ENCODE data around the gene NTNG1.

NTNG1 gene

DNA sequence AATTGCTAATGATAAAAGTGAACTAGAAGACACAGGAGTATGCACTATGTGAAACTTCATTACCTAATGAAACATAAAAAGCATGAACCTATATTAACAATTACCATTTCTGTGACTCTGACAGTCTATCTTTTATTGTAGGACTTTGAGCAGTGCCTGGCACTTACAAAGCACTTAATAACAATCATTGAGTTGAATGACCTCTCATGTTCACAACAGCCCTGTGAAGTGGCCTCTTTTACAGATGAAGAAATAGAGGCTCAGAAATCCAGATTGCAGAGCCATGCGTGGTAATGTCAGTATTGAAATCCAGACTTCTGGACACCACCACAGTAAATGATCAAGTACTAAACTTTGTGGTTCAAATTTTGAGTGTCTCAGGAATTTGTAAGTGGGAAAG, 326.4 kb downstream of the NTNG1 start:
- TF ChIP-seq, protein P1, sequence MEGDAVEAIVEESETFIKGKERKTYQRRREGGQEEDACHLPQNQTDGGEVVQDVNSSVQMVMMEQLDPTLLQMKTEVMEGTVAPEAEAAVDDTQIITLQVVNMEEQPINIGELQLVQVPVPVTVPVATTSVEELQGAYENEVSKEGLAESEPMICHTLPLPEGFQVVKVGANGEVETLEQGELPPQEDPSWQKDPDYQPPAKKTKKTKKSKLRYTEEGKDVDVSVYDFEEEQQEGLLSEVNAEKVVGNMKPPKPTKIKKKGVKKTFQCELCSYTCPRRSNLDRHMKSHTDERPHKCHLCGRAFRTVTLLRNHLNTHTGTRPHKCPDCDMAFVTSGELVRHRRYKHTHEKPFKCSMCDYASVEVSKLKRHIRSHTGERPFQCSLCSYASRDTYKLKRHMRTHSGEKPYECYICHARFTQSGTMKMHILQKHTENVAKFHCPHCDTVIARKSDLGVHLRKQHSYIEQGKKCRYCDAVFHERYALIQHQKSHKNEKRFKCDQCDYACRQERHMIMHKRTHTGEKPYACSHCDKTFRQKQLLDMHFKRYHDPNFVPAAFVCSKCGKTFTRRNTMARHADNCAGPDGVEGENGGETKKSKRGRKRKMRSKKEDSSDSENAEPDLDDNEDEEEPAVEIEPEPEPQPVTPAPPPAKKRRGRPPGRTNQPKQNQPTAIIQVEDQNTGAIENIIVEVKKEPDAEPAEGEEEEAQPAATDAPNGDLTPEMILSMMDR (IDR thresholded peaks at IDR 0.05) = no peak
- no peaks in the 10 kb centered on the region for H3K36me3 ChIP-seq
- H3K4me3 ChIP-seq = no peak overlapping the region
- H3K27ac ChIP-seq = no peak overlapping the region
- intact Hi-C loops (cut with DNase I; ENCODE audit: low total_unique reads) = no loop called here
- H3K9me3 ChIP-seq = no peaks in the 10 kb centered on the region
- no peaks in the 10 kb centered on the region for H3K4me1 ChIP-seq
- no peak for DNase-seq
- H3K27me3 ChIP-seq = no peaks in the 10 kb centered on the region

DNA sequence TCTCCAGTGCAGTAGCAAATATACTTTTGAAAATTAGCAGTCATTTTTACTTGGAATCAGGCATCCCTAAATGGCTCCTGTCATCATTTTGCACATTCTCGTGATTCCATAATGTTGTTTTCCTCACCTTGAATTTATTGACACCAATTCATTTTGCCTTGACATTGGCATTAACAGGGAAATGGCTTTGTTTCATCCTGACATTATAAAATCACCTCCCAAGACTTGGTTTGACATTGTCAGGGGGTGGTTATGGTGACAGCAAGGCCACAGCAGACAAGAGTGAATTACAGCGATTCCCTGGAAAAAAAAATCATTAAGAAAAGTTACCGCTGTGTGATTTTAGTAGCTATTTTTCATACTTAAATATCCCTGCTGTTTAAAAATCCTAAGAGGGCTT, 327.0 kb downstream of the NTNG1 start:
- no peak overlapping the region for H3K4me3 ChIP-seq
- no peaks in the 10 kb centered on the region for H3K4me1 ChIP-seq
- intact Hi-C loops (cut with DNase I; ENCODE audit: low total_unique reads) = no loop called here
- TF ChIP-seq, protein P1 (IDR thresholded peaks at IDR 0.05) = no peak
- no peak overlapping the region for H3K27ac ChIP-seq
- H3K36me3 ChIP-seq = no peaks in the 10 kb centered on the region
- H3K9me3 ChIP-seq = no peaks in the 10 kb centered on the region
- DNase-seq = no peak
- H3K27me3 ChIP-seq = no peaks in the 10 kb centered on the region

DNA sequence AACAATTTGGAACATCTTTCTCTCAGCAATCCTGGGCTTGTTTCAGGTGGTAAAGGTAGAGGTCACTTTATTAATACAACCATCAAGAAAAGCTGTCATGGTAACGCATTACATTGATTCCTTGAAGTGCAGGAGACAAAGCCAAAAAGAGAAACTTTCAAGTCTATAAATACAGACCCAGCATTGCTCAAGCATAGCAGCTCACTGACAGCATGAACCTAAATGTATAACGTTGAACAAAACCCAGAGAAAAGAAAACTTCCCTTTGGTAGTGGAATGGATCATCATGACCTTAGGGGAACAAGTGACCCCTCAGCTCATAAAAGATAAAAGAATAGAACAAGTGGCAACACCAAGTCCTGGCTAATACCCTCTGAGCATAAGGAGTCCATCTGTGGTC, 332.2 kb downstream of the NTNG1 start:
- Histone ChIP-seq H3K4me1 (no peaks in the 10 kb centered on the region), H3K9me3 (no peaks in the 10 kb centered on the region), H3K27ac (no peak overlapping the region), H3K36me3 (no peaks in the 10 kb centered on the region), H3K4me3 (no peak overlapping the region), H3K27me3 (no peaks in the 10 kb centered on the region)
- DNase-seq = no peak
- TF ChIP-seq, protein P1 (IDR thresholded peaks at IDR 0.05) = no peak
- intact Hi-C loops (cut with DNase I; ENCODE audit: low total_unique reads) = no loop called here

DNA sequence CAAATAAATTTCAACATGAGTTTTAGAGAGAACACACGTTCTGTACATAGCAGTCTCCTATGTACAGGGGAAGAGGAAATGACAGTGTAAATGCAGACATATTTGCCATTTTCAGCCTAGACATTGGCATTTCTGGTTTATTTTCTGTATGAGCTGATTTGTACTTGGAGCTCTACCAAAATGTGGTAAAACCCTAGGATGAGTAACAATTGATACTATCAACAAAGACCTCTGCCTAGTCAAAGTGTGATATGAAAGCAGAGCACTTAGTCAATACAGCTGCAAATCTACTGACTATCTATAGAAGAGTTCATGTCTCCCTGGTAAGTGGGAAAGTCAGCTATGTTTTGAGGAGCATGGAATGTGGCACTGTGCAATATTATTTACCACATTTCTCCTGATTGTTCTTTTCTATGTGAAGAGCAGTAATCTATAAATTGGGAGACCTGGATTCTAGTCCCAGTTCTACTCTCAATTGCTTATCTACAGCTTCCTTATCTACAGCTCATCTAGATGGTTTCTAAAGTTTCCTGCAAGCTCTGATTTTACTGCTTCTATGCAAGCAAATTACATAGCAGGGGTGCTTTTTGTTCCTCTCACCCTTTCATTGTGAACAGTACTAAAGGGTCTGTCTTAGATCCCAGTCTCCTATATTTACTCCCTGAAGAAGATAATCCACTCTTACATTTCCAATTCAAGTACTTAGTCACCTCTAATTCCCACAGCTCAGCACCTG, 334.2 kb downstream of the NTNG1 start:
- intact Hi-C loops (cut with DNase I; ENCODE audit: low total_unique reads) = no loop called here
- no peaks in the 10 kb centered on the region for H3K36me3 ChIP-seq
- H3K27me3 ChIP-seq = peaks cover 0 to 3% of the 10 kb centered on the region in 2 donors
- no peaks in the 10 kb centered on the region for H3K9me3 ChIP-seq
- no peaks in the 10 kb centered on the region for H3K4me1 ChIP-seq
- H3K27ac ChIP-seq = no peak overlapping the region
- no peak overlapping the region for H3K4me3 ChIP-seq
- no peak for DNase-seq
- TF ChIP-seq, protein P1 (IDR thresholded peaks at IDR 0.05) = no peak

DNA sequence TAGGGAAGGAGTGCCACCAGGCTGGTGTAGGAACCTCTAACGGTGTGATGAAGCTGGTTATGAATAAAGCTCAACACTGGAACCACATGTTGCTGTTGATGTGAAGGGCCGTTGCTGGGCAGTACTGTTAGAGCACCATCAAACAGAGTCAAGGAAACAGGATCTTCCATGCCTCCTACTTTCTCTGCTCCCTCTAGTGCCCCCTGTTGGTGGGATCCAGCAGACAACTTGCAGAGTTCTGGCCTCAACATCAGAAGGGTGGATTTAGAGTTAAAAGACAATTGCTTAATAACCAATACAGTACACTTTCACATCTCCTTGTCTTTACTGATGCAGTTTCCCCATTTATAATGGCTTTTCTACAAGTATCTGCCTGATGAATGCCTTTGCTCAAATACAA, 336.4 kb downstream of the NTNG1 start:
- Histone ChIP-seq H3K27ac (no peak overlapping the region), H3K4me3 (no peak overlapping the region), H3K9me3 (no peaks in the 10 kb centered on the region), H3K36me3 (no peaks in the 10 kb centered on the region), H3K4me1 (peaks cover 0 to 3% (median 0%) of the 10 kb centered on the region in 4 donors), H3K27me3 (peaks cover 0 to 10% of the 10 kb centered on the region in 2 donors)
- no peak for DNase-seq
- TF ChIP-seq, protein P1 (IDR thresholded peaks at IDR 0.05) = no peak
- intact Hi-C loops (cut with DNase I; ENCODE audit: low total_unique reads) = no loop called here

All from tibial artery (tissue), 4 donors.